Measurements from ENCODE around the gene CLHC1. TPM values are rescaled to one million over a fixed set of nuclear protein-coding genes. Genes with fewer than 3 reads are reported as not detected.

CLHC1 gene
- total and polyA plus RNA-seq, 4 donors = 0.45 to 4.9 (median 2.6) TPM

DNA sequence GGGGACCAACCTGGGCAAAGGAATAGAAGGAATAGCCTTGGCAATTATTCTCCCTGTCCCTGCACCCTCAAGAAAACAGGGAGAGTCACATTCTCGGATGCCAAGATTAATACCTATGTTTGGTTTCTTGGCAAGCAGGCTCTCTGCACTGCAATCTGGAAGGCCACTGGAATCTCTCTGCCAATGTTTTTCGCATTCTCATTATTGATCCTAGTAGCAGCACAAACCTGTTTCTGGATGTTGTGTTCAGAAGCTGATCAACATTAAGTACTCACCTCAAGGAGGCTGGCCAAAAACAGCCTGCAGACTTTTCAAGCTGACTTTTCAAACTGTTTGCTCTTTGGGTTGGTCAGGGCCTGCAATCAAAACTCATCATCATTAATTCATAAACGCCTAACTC lies 62.2 kb downstream of the CLHC1 start:
- no peak overlapping the region for H3K9ac ChIP-seq (ENCODE audit: low read depth in 1 of 2, low read length in 2 of 2)
- TF ChIP-seq FOXA2 (IDR thresholded peaks at IDR 0.05) (no peak), NR2F2 (IDR thresholded peaks at IDR 0.05) (no peak), RXRA (IDR thresholded peaks at IDR 0.05) (no peak), TAF1 (conservative IDR thresholded peaks at IDR 0.05) (no peak), FOXA1 (IDR thresholded peaks at IDR 0.05) (no peak), EGR1 (IDR thresholded peaks at IDR 0.05; ENCODE audit: low read depth in 2 of 2) (no peak), YY1 (IDR thresholded peaks at IDR 0.05) (no peak), GABPA (IDR thresholded peaks at IDR 0.05 in 1 of 2, conservative IDR thresholded peaks at IDR 0.05 in 1 of 2) (no peak), RAD21 (IDR thresholded peaks at IDR 0.05) (no peak), SP1 (IDR thresholded peaks at IDR 0.05) (no peak), JUND (IDR thresholded peaks at IDR 0.05) (no peak), HNF4A (conservative IDR thresholded peaks at IDR 0.05) (no peak), HNF4G (IDR thresholded peaks at IDR 0.05) (no peak)
- TF ChIP-seq, protein P1, sequence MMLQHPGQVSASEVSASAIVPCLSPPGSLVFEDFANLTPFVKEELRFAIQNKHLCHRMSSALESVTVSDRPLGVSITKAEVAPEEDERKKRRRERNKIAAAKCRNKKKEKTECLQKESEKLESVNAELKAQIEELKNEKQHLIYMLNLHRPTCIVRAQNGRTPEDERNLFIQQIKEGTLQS (IDR thresholded peaks at IDR 0.05) = no peak
- TF ChIP-seq, protein P2, sequence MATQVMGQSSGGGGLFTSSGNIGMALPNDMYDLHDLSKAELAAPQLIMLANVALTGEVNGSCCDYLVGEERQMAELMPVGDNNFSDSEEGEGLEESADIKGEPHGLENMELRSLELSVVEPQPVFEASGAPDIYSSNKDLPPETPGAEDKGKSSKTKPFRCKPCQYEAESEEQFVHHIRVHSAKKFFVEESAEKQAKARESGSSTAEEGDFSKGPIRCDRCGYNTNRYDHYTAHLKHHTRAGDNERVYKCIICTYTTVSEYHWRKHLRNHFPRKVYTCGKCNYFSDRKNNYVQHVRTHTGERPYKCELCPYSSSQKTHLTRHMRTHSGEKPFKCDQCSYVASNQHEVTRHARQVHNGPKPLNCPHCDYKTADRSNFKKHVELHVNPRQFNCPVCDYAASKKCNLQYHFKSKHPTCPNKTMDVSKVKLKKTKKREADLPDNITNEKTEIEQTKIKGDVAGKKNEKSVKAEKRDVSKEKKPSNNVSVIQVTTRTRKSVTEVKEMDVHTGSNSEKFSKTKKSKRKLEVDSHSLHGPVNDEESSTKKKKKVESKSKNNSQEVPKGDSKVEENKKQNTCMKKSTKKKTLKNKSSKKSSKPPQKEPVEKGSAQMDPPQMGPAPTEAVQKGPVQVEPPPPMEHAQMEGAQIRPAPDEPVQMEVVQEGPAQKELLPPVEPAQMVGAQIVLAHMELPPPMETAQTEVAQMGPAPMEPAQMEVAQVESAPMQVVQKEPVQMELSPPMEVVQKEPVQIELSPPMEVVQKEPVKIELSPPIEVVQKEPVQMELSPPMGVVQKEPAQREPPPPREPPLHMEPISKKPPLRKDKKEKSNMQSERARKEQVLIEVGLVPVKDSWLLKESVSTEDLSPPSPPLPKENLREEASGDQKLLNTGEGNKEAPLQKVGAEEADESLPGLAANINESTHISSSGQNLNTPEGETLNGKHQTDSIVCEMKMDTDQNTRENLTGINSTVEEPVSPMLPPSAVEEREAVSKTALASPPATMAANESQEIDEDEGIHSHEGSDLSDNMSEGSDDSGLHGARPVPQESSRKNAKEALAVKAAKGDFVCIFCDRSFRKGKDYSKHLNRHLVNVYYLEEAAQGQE (IDR thresholded peaks at IDR 0.05) = no peak
- TF ChIP-seq, protein P3, sequence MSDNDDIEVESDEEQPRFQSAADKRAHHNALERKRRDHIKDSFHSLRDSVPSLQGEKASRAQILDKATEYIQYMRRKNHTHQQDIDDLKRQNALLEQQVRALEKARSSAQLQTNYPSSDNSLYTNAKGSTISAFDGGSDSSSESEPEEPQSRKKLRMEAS (IDR thresholded peaks at IDR 0.05) = no peak
- TF ChIP-seq, protein P4, sequence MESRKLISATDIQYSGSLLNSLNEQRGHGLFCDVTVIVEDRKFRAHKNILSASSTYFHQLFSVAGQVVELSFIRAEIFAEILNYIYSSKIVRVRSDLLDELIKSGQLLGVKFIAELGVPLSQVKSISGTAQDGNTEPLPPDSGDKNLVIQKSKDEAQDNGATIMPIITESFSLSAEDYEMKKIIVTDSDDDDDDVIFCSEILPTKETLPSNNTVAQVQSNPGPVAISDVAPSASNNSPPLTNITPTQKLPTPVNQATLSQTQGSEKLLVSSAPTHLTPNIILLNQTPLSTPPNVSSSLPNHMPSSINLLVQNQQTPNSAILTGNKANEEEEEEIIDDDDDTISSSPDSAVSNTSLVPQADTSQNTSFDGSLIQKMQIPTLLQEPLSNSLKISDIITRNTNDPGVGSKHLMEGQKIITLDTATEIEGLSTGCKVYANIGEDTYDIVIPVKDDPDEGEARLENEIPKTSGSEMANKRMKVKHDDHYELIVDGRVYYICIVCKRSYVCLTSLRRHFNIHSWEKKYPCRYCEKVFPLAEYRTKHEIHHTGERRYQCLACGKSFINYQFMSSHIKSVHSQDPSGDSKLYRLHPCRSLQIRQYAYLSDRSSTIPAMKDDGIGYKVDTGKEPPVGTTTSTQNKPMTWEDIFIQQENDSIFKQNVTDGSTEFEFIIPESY (IDR thresholded peaks at IDR 0.05) = no peak
- TF ChIP-seq, protein P5, sequence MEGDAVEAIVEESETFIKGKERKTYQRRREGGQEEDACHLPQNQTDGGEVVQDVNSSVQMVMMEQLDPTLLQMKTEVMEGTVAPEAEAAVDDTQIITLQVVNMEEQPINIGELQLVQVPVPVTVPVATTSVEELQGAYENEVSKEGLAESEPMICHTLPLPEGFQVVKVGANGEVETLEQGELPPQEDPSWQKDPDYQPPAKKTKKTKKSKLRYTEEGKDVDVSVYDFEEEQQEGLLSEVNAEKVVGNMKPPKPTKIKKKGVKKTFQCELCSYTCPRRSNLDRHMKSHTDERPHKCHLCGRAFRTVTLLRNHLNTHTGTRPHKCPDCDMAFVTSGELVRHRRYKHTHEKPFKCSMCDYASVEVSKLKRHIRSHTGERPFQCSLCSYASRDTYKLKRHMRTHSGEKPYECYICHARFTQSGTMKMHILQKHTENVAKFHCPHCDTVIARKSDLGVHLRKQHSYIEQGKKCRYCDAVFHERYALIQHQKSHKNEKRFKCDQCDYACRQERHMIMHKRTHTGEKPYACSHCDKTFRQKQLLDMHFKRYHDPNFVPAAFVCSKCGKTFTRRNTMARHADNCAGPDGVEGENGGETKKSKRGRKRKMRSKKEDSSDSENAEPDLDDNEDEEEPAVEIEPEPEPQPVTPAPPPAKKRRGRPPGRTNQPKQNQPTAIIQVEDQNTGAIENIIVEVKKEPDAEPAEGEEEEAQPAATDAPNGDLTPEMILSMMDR (IDR thresholded peaks at IDR 0.05; ENCODE audit: low read depth, low read length, missing input control) = no peak
- no peak overlapping the region for H3K27ac ChIP-seq (ENCODE audit: low read depth in 1 of 2, low read length in 2 of 2)
- no peak for DNase-seq (ENCODE audit: low spot score)
- no peaks in the 10 kb centered on the region for H3K27me3 ChIP-seq (ENCODE audit: control insufficient read depth in 4 of 4, insufficient read depth in 4 of 4, low read length in 3 of 4)
- no peaks in the 10 kb centered on the region for H3K9me3 ChIP-seq (ENCODE audit: control insufficient read depth in 4 of 4, low read length in 3 of 4)
- H3K4me3 ChIP-seq (ENCODE audit: low read depth in 1 of 3, low read length in 3 of 3) = no peak overlapping the region
- H3K36me3 ChIP-seq (ENCODE audit: control insufficient read depth in 4 of 4, insufficient read depth in 3 of 4, low read depth in 1 of 4, low read length in 3 of 4) = no peaks in the 10 kb centered on the region
- WGBS = 77% methylated on average over 3 of the region's 3 CpGs
- H3K4me1 ChIP-seq (ENCODE audit: control insufficient read depth in 4 of 4, insufficient read depth in 4 of 4, low read length in 3 of 4) = no peaks in the 10 kb centered on the region
